GM19238 (cell line): ENCODE data around the gene CYTH2.
"Not testable (repeated sequence)": the region's sequence is repeated elsewhere in the genome, so short reads cannot be mapped to it uniquely, and the experiment has no call there.

ENCODE experiments used
- DNase-seq: peaks from one replicate; pipeline ENCODE4 v3.0.0; 2011; ENCODE audit warnings: low spot score; ENCODE audit not compliant: insufficient read length

Gene CYTH2

GRCh38 chr19:48477067-48477685, 8.0 kb downstream of the CYTH2 start:
- DNase-seq: no peak

GRCh38 chr19:48477698-48478338, 8.6 kb downstream of the CYTH2 start:
- DNase-seq: no peak

GRCh38 chr19:48478339-48479256, 9.4 kb downstream of the CYTH2 start:
- no peak for DNase-seq

- DNase-seq: no peak
Measured at GRCh38 chr19:48479686-48480085, 10.5 kb downstream of the CYTH2 start.

- no peak for DNase-seq
Measured at GRCh38 chr19:48480183-48480557, 11.0 kb downstream of the CYTH2 start.

- no peak for DNase-seq
Measured at GRCh38 chr19:48480558-48481500, 11.7 kb downstream of the CYTH2 start.

- DNase-seq: no peak
Measured at GRCh38 chr19:48481846-48482639, 12.9 kb downstream of the CYTH2 start.

GRCh38 chr19:48483301-48483700, 14.1 kb downstream of the CYTH2 start:
- DNase-seq: no peak

GRCh38 chr19:48484247-48484893, 15.2 kb downstream of the CYTH2 start:
- no peak for DNase-seq

GRCh38 chr19:48484931-48485612, 15.9 kb downstream of the CYTH2 start:
- no peak for DNase-seq

- DNase-seq: not testable (repeated sequence)
Measured at GRCh38 chr19:48486706-48487105, 17.5 kb downstream of the CYTH2 start.

GRCh38 chr19:48487544-48487943, 18.4 kb downstream of the CYTH2 start:
- no peak for DNase-seq

GRCh38 chr19:48487948-48488347, 18.8 kb downstream of the CYTH2 start:
- DNase-seq: no peak

- DNase-seq: not testable (repeated sequence)
Measured at GRCh38 chr19:48488478-48488877, 19.3 kb downstream of the CYTH2 start.

GRCh38 chr19:48489608-48490216, 20.5 kb downstream of the CYTH2 start:
- peak; percentile 94 for DNase-seq

- peak; percentile 90 for DNase-seq
Measured at GRCh38 chr19:48490981-48491792, 22.0 kb downstream of the CYTH2 start.

- DNase-seq: no peak
Measured at GRCh38 chr19:48491793-48492123, 22.6 kb downstream of the CYTH2 start.
